Prostate gland (tissue), 2 donors: ENCODE measurements around the gene BLZF1.

ENCODE experiments used
- POLR2AphosphoS5 ChIP-seq: sonication (generic); formaldehyde crosslinking; IDR thresholded peaks from one replicate; pipeline ENCODE4 v1.6.1; 2017; ENCODE audit warnings: antibody characterized with exemption
- TF ChIP-seq, protein P1 (sequence below), 4 experiments: fragments of 200-600 bp in 2 of 4; fragments of 450-650 bp in 2 of 4; sonication (generic) in 2 of 4; IDR thresholded peaks; 1 replicate in 3 of 4; 2 replicates in 1 of 4; pipeline ENCODE4 v1.5.1; 2016 to 2019; ENCODE audit warnings: antibody characterized with exemption in 4 of 4, mild to moderate bottlenecking in 2 of 4, moderate library complexity in 2 of 4

DNA sequence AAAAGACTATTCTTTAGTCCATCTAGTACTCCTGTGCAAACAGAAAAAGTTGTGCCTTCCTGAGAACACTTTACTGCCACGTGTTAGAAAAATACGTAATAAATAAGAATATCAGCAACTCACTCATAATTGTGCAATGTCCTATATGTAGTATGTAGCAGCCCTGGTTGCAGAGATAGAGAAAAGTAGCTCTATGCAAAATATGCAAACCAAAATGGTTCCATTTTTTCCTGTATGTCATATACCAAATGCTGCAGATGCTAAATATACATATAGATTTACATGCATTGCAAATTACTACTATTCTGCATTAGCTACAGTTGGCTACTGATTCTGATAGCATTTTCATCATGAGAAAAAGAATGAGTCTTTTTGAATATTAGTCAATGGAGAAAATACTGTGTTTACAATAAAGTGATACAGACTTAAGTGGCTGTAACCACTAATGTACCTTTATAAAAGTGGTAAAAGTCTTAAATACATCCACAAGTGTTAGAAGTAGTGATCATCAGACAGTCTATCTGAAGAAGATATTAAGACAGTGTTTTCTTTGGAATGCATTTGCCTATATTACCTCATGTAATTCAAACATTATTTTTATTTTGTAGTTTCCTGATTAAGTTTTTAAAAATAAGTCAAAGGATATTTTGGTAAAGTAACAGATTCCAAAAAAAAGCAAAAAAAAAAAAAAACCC, 20.2 kb upstream of the BLZF1 start:
- TF ChIP-seq, protein P1, sequence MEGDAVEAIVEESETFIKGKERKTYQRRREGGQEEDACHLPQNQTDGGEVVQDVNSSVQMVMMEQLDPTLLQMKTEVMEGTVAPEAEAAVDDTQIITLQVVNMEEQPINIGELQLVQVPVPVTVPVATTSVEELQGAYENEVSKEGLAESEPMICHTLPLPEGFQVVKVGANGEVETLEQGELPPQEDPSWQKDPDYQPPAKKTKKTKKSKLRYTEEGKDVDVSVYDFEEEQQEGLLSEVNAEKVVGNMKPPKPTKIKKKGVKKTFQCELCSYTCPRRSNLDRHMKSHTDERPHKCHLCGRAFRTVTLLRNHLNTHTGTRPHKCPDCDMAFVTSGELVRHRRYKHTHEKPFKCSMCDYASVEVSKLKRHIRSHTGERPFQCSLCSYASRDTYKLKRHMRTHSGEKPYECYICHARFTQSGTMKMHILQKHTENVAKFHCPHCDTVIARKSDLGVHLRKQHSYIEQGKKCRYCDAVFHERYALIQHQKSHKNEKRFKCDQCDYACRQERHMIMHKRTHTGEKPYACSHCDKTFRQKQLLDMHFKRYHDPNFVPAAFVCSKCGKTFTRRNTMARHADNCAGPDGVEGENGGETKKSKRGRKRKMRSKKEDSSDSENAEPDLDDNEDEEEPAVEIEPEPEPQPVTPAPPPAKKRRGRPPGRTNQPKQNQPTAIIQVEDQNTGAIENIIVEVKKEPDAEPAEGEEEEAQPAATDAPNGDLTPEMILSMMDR (IDR thresholded peaks at IDR 0.05): no peak
- no peak for TF ChIP-seq POLR2AphosphoS5
